B cell (primary cell): ENCODE data around the gene NR0B2. TPM values are rescaled to one million over a fixed set of nuclear protein-coding genes. Genes with fewer than 3 reads are reported as not detected.

Source experiments
- ATAC-seq: fragments of 200-7000 bp; cut with Tn5 transposase; one replicate; pipeline ENCODE4 v1.10.0; 2021; ENCODE audit warnings: low read depth, mild to moderate bottlenecking, moderate number of reproducible peaks, moderate library complexity
- CTCF ChIA-PET: fragments of 350-600 bp; sonication (Branson Sonifier 250); formaldehyde crosslinking; loops from one replicate; lab custom pipeline; 2021; ENCODE audit warnings: antibody characterized with exemption, inconsistent platforms; lab: Charles Lee
- POLR2A ChIA-PET: fragments of 350-600 bp; sonication (Branson Sonifier 250); formaldehyde crosslinking; loops from one replicate; lab custom pipeline; 2021; ENCODE audit warnings: antibody characterized with exemption; lab: Charles Lee
- DNase-seq: peaks from one replicate; pipeline ENCODE4 v3.0.0; 2013
- H2AFZ ChIP-seq: 2 replicates; pipeline ENCODE4 v1.6.1; 2012; ENCODE audit warnings: mild to moderate bottlenecking, low read depth, low read length; ENCODE audit not compliant: insufficient read depth, poor library complexity, severe bottlenecking
- H3K27ac ChIP-seq, 2 donors: 1 replicate in 1 of 2; 2 replicates in 1 of 2; pipeline ENCODE4 v1.5.1; 2012 to 2013; ENCODE audit warnings: low read length in 2 of 2, mild to moderate bottlenecking in 2 of 2, moderate library complexity in 1 of 2
- H3K27me3 ChIP-seq, 4 experiments: fragments of 200-600 bp in 1 of 4; sonication (generic) in 1 of 4; replicated peaks in 1 of 4; 1 replicate in 2 of 4; 2 replicates in 2 of 4; pipeline versions ENCODE4 v1.6.1 to v1.7.0; 2013 to 2016; ENCODE audit warnings: low read length in 3 of 4, mild to moderate bottlenecking in 2 of 4, mixed read lengths in 1 of 4, moderate library complexity in 1 of 4; ENCODE audit not compliant: insufficient read depth in 4 of 4, control insufficient read depth in 3 of 4; ENCODE audit errors: control extremely low read depth in 1 of 4
- H3K36me3 ChIP-seq, 2 experiments: replicated peaks in 1 of 2; 1 replicate in 1 of 2; 2 replicates in 1 of 2; pipeline versions ENCODE4 v1.6.1 to v1.7.1; 2013; ENCODE audit warnings: low read length in 1 of 2; ENCODE audit not compliant: insufficient read depth in 2 of 2, control insufficient read depth in 1 of 2; ENCODE audit errors: control extremely low read depth in 1 of 2, extremely low read depth in 1 of 2
- H3K4me1 ChIP-seq, 2 donors: fragments of 200-600 bp in 1 of 2; sonication (generic) in 1 of 2; 1 replicate in 1 of 2; 2 replicates in 1 of 2; pipeline versions ENCODE4 v1.5.1 to v1.6.1; 2013 to 2017; ENCODE audit warnings: low read length in 2 of 2; ENCODE audit not compliant: control insufficient read depth in 2 of 2, insufficient read depth in 2 of 2
- H3K4me2 ChIP-seq: replicated peaks from 2 replicates; pipeline ENCODE3; 2012; ENCODE audit warnings: mild to moderate bottlenecking, low read depth, low read length; ENCODE audit not compliant: poor library complexity, severe bottlenecking
- H3K4me3 ChIP-seq, 5 experiments: fragments of 200-600 bp in 1 of 5; sonication (generic) in 1 of 5; 1 replicate in 3 of 5; 2 replicates in 2 of 5; pipeline versions ENCODE4 v1.5.1 to v1.7.0; 2011 to 2016; ENCODE audit warnings: low read length in 4 of 5, mild to moderate bottlenecking in 4 of 5, low read depth in 2 of 5, control low read depth in 1 of 5, moderate library complexity in 1 of 5; ENCODE audit not compliant: insufficient read depth in 1 of 5; ENCODE audit errors: control extremely low read depth in 1 of 5, extremely low read depth in 1 of 5
- H3K79me2 ChIP-seq: fragments of 200-600 bp; sonication (generic); one replicate; pipeline ENCODE4 v1.6.0; 2016; ENCODE audit warnings: low read length; ENCODE audit not compliant: control insufficient read depth, insufficient read depth
- H3K9ac ChIP-seq: fragments of 200-600 bp; sonication (generic); 2 replicates; pipeline ENCODE4 v1.6.1; 2017; ENCODE audit warnings: mild to moderate bottlenecking, low read length, moderate library complexity
- H3K9me3 ChIP-seq, 3 donors: one replicate each; pipeline versions ENCODE4 v1.6.1 to v1.7.1; 2013; ENCODE audit warnings: low read length in 2 of 3; ENCODE audit not compliant: control insufficient read depth in 2 of 3, insufficient read depth in 1 of 3; ENCODE audit errors: control extremely low read depth in 1 of 3
- H4K20me1 ChIP-seq: 2 replicates; pipeline ENCODE4 v1.6.0; 2012; ENCODE audit warnings: mild to moderate bottlenecking, low read length; ENCODE audit not compliant: insufficient read depth, control insufficient read depth, poor library complexity, severe bottlenecking
- H3K27ac Mint-ChIP-seq: one replicate; pipeline ENCODE4 v1.8.0; 2021; ENCODE audit warnings: mixed read lengths
- H3K27me3 Mint-ChIP-seq: one replicate; pipeline ENCODE4 v1.8.0; 2021; ENCODE audit warnings: mixed read lengths
- H3K4me1 Mint-ChIP-seq: one replicate; pipeline ENCODE4 v1.8.0; 2021; ENCODE audit warnings: mixed read lengths
- H3K4me3 Mint-ChIP-seq: one replicate; pipeline ENCODE4 v1.8.0; 2021; ENCODE audit warnings: mixed read lengths
- H3K9me3 Mint-ChIP-seq: one replicate; pipeline ENCODE4 v1.8.0; 2022; ENCODE audit warnings: mixed read lengths; ENCODE audit not compliant: insufficient read depth
- CTCF ChIP-seq: fragments of 200-600 bp; IDR thresholded peaks from one replicate; pipeline ENCODE4 v1.8.0; 2022; ENCODE audit warnings: antibody characterized with exemption, mild to moderate bottlenecking
- EZH2 ChIP-seq: IDR thresholded peaks from 2 replicates; pipeline ENCODE4 v1.6.1; 2012; ENCODE audit warnings: borderline replicate concordance, low read depth, mild to moderate bottlenecking, moderate library complexity, low read length; ENCODE audit not compliant: insufficient read depth, poor library complexity, severe bottlenecking
- WGBS: methylation state at CpG from one replicate; pipeline ENCODE4 v1.1.5; 2013; ENCODE audit warnings: missing lambda C conversion rate; ENCODE audit not compliant: insufficient coverage; 5-methylcytosine and 5-hydroxymethylcytosine counted together
- intact Hi-C: fragments of 100-400 bp; cut with micrococcal nuclease; formaldehyde crosslinking; loops from one replicate; pipeline ENCODE4 v1.10.0; 2022
- polyA plus RNA-seq: library from polyadenylated mRNA; depleted of rRNA; stranded (reverse); fragments of >200 nt; gene quantifications from 2 replicates; pipeline ENCODE4 v1.2.3, GENCODE V29; 2012
- total RNA-seq, 2 donors: library from RNA; stranded (reverse); fragments of 120-200 nt in 1 of 2; gene quantifications; 1 replicate in 1 of 2; 2 replicates in 1 of 2; pipeline versions ENCODE4 v1.2.3 to v1.2.4, GENCODE V29; 2013 to 2022

NR0B2 gene
- total and polyA plus RNA-seq, 2 donors (not counting 1 experiment from before 2014, with no cell fraction given): not detected

GRCh38 chr1:26956321-26956720 is 42.5 kb upstream of the NR0B2 start:
- Histone ChIP-seq H3K4me2 (no peak overlapping the region), H3K9ac (no peak overlapping the region), H3K4me3 (no peak overlapping the region), H3K79me2 (no peaks in the 10 kb centered on the region), H3K27ac (no peak overlapping the region), H2AFZ (no peak overlapping the region), H4K20me1 (no peaks in the 10 kb centered on the region), H3K9me3 (peaks cover 0 to 6% (median 0%) of the 10 kb centered on the region in 3 donors), H3K36me3 (no peaks in the 10 kb centered on the region), H3K4me1 (peaks cover 14 to 17% of the 10 kb centered on the region in 2 donors), H3K27me3 (peaks cover 0 to 24% (median 8%) of the 10 kb centered on the region in 4 experiments)
- no peak for DNase-seq
- no CpG with 5 or more reads among the region's 3 CpGs for WGBS
- Mint-ChIP-seq H3K4me3 (no peak overlapping the region), H3K27ac (no peak overlapping the region), H3K9me3 (no peaks in the 10 kb centered on the region), H3K4me1 (peaks cover 15% of the 10 kb centered on the region), H3K27me3 (peaks cover 10% of the 10 kb centered on the region)
- ChIA-PET POLR2A (no interaction called here), CTCF (no interaction called here)
- no peak for TF ChIP-seq EZH2
- no peak for ATAC-seq
- intact Hi-C loops: no loop called here

GRCh38 chr1:26953374-26953773 is 39.6 kb upstream of the NR0B2 start:
- Histone ChIP-seq H3K9me3 (peaks cover 0 to 2% (median 0%) of the 10 kb centered on the region in 3 donors), H4K20me1 (no peaks in the 10 kb centered on the region), H3K27me3 (peaks cover 0 to 5% (median 2%) of the 10 kb centered on the region in 4 experiments), H3K27ac (no peak overlapping the region), H3K4me2 (no peak overlapping the region), H3K4me1 (no peaks in the 10 kb centered on the region), H3K36me3 (no peaks in the 10 kb centered on the region), H3K79me2 (no peaks in the 10 kb centered on the region), H3K4me3 (no peak overlapping the region), H2AFZ (no peak overlapping the region), H3K9ac (no peak overlapping the region)
- WGBS: 100% methylated on average over 5 of the region's 5 CpGs
- DNase-seq (no peak), ATAC-seq (no peak)
- H3K27me3 Mint-ChIP-seq: peaks cover 3% of the 10 kb centered on the region
- TF ChIP-seq CTCF (no peak), EZH2 (no peak)
- POLR2A ChIA-PET: interaction anchor here (0.7 kb wide), 1 partner anchor 37 kb away, joined by 5 read pairs; no protein-coding TSS in a partner anchor
- CTCF ChIA-PET: interaction anchor here (0.7 kb wide), 1 partner anchor 100 kb away, joined by 4 read pairs; no protein-coding TSS in a partner anchor
- intact Hi-C loops: no loop called here
- no peaks in the 10 kb centered on the region for H3K4me1 Mint-ChIP-seq
- no peak overlapping the region for H3K27ac Mint-ChIP-seq
- no peak overlapping the region for H3K4me3 Mint-ChIP-seq
- no peaks in the 10 kb centered on the region for H3K9me3 Mint-ChIP-seq
